Dermis microvascular lymphatic vessel endothelial cell (primary cell): ENCODE measurements around the gene VGLL4. TPM values are rescaled to one million over a fixed set of nuclear protein-coding genes. Genes with fewer than 3 reads are reported as not detected.
"Not testable (repeated sequence)": the region's sequence is repeated elsewhere in the genome, so short reads cannot be mapped to it uniquely, and the experiment has no call there.

Source experiments
- DNase-seq, 2 donors: peaks; one replicate each; pipeline versions ENCODE4 v3.0.0 to v3.0.0-alpha.2; 2010; ENCODE audit warnings: low read depth in 2 of 2
- total RNA-seq: library from RNA; depleted of rRNA; stranded (reverse); fragments of >200 nt; gene quantifications from 2 replicates; pipeline ENCODE4 v1.2.1, GENCODE V29; 2014

The VGLL4 gene
- total RNA-seq, 1 donor from 2014 or later = 52.1 TPM

- DNase-seq = no peak
These were observed 108.3 kb downstream of the VGLL4 start for GRCh38 chr3:11535243-11535960.

GRCh38 chr3:11534793-11535101 is 109.0 kb downstream of the VGLL4 start:
- no peak for DNase-seq

GRCh38 chr3:11534011-11534792 is 109.5 kb downstream of the VGLL4 start:
- DNase-seq = no peak

DNA sequence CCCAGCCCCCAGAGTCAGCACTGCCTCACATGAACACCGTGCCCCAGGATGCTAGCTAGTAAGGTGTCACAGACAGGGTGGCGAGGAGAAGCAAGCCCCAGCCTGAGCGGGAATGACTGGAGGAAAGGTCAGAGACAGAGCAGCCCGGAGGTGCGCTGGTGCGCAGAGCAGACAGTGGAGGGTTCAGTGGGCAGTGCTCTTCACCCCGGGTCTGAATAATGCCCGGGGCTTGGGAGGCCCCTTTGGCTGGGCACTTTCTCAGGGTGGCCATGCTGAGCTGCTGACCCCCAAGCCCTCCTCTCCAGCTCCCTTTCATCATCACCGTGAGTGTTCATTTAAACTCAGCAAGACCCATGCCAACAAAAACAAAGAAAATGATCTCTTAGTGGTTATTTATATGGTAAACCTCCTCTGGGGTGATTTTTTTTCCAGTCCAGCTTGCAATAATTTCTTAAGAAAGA is 110.8 kb downstream of the VGLL4 start:
- peak in 1 of 2 donors; percentile 60 for DNase-seq

DNA sequence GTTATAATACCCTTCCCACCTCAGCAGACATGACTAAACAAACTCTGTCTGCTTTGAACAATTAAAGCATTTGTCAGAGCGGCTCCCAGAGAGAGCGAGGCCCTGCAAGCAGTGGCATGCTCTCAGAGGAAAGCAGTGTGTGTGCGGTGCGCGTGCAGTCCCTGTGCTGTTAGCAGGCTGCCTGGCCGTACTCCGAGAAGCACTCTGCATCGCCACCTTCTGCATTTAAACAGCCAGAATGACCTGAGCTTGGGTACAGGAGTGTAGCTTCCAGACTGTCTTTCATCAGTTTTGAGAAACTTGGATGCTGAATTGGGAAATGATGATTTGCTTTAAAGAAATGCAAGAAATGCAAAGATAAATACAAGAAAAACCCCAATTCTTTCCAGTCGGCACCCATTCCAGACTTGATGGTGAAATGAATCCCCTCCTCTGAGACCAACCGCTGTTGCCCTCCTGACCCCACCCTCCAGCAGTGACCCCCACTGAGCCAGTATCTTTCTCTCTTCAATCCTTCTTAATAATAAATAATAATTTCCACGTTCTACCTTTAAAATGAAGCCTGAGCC is 113.5 kb downstream of the VGLL4 start:
- no peak for DNase-seq

DNA sequence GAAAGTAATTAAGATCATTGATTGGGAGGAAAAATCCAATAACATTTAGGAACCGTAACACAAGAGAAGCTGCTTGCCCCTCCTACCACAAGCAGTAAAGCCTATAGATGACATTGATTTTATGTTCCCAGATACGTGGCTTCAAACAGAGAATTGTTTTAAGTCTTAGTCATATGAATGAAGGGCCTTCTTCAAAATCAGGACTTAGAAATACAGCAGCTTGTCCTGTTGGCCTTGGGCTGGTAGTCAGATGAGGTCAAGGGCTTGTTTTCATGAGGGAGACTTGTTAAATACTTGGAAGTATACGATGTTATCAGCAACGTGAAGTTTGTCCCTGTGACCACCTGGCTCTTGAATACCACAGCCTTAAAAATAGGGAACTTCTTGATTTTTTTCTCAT is 114.4 kb downstream of the VGLL4 start:
- no peak for DNase-seq

DNA sequence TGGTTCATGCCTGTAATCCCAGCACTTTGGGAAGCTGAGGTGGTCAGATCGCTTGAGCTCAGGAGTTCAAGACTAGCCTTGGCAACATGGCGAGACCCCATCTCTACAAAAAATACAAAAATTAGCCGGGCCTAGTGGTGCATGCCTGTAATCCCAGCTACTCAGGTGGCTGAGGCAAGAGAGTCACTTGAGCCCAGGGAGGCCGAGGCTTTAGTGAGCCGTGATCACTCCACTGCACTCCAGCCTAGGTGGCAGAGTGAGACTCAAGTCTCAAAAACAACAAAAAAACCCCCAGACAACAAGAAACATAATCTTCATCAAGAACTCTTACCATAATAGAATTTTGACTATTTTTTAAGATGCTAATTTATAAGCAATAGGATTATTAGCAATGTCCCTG is 117.6 kb downstream of the VGLL4 start:
- DNase-seq = not testable (repeated sequence)

- DNase-seq = peak; percentile 75 to 79
These were observed 120.1 kb downstream of the VGLL4 start for GRCh38 chr3:11523572-11524101.

DNA sequence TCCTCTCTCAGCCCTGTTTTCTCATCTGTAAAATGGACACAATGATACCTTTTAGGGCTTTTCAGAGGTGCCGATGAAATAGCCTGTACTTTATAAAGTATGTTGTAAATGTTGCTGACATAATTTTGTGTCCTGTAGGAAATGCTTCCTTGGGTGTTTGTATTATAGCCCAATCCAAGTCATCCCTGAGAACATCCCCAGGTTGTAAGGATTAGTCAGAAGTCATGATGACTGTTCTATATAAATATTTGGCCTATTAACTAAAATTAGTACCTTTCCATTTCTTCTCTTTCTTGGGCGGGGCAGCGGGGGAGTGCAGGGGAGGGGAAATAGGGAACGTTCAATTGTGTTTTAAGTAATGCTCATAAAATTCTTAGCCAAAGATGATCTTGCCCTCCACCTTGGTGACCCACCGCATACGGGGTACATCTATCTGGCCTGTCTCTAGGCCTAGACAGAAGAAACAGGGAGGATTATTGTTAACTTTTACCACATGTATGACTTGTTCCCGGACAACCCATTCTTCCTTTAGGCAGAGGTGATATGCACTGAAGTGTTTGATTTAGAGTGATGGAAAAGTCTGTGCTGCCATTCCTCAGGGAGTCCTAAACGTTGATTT is 120.7 kb downstream of the VGLL4 start:
- DNase-seq = no peak

DNA sequence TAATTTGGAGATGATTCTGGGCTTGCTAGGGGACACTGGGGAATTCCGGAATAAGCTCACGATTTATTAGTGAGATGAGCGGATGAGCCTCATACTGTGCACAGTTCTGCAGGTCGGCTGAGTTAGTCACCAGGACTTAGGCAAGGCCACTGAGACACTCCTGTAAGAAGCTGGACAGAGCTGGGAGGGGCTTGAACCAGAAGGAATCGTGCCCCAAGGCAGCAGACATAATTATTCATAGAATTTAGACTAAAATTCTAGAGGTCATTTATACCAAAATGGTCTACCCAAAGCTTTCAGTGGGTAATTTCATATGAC is 121.4 kb downstream of the VGLL4 start:
- DNase-seq = no peak

GRCh38 chr3:11521167-11521566 is 122.5 kb downstream of the VGLL4 start:
- DNase-seq = no peak

- DNase-seq = no peak
These were observed 126.1 kb downstream of the VGLL4 start for GRCh38 chr3:11517601-11518000.

DNA sequence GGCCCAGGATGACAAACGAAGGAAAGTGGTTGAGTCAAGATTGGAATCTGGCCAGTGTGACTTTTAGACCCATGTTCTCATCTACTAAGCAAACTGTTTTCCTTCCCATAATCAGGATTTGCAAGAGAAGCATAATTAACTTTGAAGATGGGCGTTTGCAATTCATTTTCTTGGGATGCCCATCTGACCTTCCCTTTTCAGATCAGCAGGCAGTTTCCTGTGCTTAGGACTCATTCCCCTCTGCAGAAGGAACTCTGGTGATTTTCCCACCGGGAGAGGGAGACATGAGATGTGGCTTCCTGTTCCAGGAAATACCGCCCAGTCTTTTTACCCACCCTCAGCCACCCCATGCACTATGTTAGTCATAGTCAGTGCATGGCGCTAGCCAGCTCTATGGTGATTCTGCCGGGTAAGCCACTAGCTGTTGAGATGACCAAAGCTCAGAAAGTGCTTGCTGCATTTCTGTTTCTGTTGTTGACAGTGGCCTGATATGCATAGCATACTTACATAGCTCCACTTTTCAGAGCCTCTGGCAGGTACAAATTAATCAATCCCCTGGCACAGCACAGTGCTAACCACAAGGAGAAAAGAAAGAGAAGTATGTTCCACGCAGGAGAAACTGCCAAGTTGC is 129.4 kb downstream of the VGLL4 start:
- peak; percentile 75 to 96 for DNase-seq

GRCh38 chr3:11513817-11514135 is 129.9 kb downstream of the VGLL4 start:
- no peak for DNase-seq

GRCh38 chr3:11513125-11513816 is 130.4 kb downstream of the VGLL4 start:
- DNase-seq = not testable (repeated sequence)

DNA sequence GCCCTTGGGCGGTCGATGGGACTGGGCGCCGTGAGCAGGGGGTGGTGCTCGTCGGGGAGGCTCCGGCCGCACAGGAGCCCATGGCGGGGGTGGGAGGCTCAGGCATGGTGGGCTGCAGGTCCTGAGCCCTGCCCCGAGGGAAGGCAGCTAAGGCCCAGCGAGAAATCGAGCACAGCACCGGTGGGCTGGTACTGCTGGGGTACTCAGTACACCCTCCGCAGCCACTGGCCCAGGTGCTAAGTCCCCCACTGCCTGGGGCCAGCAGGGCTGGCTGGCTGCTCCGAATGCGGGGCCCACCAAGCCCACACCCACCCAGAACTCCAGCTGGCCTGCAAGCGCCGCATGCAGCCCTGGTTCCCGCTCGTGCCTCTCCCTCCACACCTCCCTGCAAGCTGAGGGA is 132.1 kb downstream of the VGLL4 start:
- DNase-seq = not testable (repeated sequence)

DNA sequence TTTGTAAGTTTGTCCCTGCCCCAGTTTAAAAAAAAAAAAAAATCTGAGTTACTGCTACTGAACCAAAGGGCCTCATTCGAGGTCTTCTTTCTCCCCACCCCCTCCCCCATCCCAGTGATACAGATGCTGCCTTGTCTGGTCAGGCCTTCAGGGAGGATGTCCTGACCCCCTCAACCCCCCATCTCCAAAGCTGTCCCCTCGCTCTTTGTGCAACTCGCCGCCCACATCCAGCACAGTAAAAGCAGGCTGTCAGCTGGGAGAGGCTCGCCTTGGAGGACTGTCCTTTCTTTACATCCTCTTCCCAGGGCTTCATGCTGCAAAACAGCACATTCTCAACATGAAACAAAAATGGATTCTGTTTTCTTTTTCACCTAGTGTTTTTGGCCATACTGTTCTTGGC is 133.4 kb downstream of the VGLL4 start:
- DNase-seq = no peak

DNA sequence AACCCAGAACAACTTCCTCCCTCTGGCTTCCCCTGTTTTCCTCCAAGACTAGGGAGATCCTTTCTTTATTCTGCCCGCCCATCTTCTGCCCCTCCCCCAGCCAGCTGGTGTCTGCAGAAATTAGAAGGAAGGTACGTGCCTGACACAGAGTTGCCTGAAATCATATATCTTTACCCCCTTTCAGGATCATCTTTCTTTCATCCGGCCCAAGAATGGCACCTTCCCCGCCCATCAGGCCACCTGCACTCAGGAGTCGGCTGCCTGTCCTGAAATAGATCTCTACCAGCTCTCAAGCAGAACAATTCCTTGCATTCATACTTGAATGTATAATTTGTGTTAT is 133.7 kb downstream of the VGLL4 start:
- DNase-seq = no peak

DNA sequence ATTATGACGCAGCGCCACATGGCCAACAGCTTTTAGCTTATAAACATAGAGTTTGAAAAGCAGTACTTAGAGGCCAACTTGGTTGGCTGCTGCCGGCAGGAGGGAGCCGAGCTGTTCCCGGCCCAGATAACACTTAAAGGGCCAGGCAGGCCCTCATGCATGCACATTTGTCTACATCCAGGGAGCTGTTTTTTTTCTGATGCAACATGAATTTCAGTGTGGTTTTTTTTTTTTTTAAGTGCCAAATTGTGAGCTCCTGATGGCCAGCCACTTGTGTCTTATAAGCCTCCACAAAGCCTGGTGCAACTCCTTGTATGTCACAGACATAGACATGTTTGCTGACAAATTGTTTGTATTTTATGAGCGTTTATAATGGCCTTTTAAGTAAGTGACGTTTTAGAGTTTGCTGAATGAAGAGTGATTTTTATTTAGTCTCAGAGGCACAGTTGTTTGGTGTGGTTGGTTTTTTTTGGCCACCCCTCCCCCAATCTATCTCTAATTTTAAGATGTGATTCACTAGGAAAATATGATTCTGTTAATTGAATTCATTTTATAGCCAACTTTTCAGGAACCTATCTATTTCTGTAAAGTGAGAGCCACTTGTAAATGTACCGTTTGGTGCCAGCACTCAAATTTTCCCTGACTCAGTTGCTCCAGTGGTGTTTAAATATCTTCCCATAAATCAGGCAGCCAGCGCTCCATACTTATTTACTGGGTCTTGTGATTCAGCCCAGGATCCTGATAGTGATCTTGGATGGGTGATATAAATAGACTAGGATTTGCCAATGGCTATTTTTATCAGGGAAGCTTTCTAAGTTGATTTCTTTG is 134.3 kb downstream of the VGLL4 start:
- peak in 1 of 2 donors; percentile 86 for DNase-seq

DNA sequence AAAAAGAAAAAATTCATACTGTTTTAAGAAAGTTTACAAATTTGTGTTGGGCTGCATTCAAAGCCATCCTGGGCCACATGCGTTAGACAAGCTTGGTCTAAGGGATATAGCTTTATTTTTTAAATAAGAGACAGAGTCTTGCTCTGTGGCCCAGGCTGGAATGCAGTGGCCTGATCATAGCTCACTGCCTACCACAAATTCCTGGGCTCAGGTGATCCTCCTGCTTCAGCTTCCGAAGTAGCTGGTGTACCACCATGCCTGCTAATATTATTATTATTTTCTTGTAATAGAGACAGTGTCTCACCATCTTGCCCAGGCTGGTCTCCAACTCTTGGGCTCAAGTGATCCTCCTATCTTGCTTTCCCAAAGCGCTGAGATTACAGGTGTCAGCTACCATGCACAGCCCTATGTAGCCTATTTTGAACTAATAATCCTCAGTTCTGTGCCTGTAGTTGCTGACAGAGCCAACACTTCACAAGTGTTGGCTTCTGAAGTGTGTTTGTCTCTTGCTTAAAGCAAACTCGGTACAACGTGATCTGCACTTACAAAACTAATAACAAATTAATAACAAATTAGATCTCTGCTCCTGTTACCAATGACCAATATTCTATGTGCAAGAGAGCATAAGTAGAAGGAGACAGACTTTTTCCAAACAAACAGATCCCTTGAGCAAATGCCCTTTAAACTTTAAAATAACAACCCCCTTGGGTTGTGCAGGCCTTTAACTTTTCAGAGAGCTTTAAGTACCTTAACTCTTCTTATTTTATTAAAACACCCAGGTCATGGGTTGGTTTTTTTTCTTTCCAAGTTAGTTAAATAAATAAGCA is 135.2 kb downstream of the VGLL4 start:
- DNase-seq = no peak
